Ishikawa (cell line): ENCODE measurements around the gene BAG1.

ENCODE experiments used
- CEBPB ChIP-seq: IDR thresholded peaks from 2 replicates; pipeline ENCODE4 v1.6.1; 2012
- CREB1 ChIP-seq: IDR thresholded peaks from 2 replicates; pipeline ENCODE4 v1.6.1; 2012; ENCODE audit warnings: low read depth
- EGR1 ChIP-seq: IDR thresholded peaks from 2 replicates; pipeline ENCODE4 v1.6.1; 2012
- EP300 ChIP-seq: IDR thresholded peaks from 2 replicates; pipeline ENCODE4 v1.6.1; 2012; ENCODE audit warnings: borderline replicate concordance
- FOXM1 ChIP-seq: IDR thresholded peaks from 2 replicates; pipeline ENCODE4 v1.6.1; 2012; ENCODE audit warnings: low read depth, borderline replicate concordance
- MAX ChIP-seq: IDR thresholded peaks from 2 replicates; pipeline ENCODE4 v1.6.1; 2012
- RAD21 ChIP-seq: IDR thresholded peaks from 2 replicates; pipeline ENCODE4 v1.6.1; 2012; ENCODE audit warnings: low read depth
- TAF1 ChIP-seq: IDR thresholded peaks from 2 replicates; pipeline ENCODE4 v1.6.1; 2012; ENCODE audit warnings: low read depth, mild to moderate bottlenecking
- YY1 ChIP-seq: IDR thresholded peaks from 2 replicates; pipeline ENCODE4 v1.6.1; 2012; ENCODE audit warnings: low read depth
- TF ChIP-seq, protein P1 (sequence below): IDR thresholded peaks from 2 replicates; pipeline ENCODE4 v1.6.1; 2012; ENCODE audit warnings: low read depth, mild to moderate bottlenecking
- TF ChIP-seq, protein P2 (sequence below): IDR thresholded peaks from 2 replicates; pipeline ENCODE4 v1.6.1; 2012

DNA sequence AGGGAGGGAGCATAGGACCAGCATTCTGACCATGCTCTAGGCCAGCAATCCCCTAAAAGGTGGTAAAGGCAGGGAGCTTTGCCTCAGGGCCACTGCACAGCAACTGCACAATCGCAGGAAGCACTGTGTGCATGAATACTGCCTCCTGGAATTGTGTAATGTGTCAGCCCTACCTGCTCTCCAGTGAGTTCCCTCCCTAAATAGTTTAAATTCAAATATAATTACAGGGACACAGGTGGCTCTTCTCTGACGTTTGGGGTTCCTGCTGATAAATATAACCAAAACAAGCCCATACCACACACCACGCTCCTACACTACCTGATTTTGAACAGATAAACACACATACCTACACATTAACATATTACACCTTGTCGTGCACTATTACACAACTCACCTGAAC is 9.0 kb downstream of the BAG1 start:
- TF ChIP-seq, protein P1, sequence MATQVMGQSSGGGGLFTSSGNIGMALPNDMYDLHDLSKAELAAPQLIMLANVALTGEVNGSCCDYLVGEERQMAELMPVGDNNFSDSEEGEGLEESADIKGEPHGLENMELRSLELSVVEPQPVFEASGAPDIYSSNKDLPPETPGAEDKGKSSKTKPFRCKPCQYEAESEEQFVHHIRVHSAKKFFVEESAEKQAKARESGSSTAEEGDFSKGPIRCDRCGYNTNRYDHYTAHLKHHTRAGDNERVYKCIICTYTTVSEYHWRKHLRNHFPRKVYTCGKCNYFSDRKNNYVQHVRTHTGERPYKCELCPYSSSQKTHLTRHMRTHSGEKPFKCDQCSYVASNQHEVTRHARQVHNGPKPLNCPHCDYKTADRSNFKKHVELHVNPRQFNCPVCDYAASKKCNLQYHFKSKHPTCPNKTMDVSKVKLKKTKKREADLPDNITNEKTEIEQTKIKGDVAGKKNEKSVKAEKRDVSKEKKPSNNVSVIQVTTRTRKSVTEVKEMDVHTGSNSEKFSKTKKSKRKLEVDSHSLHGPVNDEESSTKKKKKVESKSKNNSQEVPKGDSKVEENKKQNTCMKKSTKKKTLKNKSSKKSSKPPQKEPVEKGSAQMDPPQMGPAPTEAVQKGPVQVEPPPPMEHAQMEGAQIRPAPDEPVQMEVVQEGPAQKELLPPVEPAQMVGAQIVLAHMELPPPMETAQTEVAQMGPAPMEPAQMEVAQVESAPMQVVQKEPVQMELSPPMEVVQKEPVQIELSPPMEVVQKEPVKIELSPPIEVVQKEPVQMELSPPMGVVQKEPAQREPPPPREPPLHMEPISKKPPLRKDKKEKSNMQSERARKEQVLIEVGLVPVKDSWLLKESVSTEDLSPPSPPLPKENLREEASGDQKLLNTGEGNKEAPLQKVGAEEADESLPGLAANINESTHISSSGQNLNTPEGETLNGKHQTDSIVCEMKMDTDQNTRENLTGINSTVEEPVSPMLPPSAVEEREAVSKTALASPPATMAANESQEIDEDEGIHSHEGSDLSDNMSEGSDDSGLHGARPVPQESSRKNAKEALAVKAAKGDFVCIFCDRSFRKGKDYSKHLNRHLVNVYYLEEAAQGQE, result no peak
- TF ChIP-seq EGR1 (no peak), CREB1 (no peak), CEBPB (no peak), EP300 (no peak), TAF1 (no peak), YY1 (no peak), RAD21 (no peak), FOXM1 (no peak), MAX (no peak)
- TF ChIP-seq, protein P2, sequence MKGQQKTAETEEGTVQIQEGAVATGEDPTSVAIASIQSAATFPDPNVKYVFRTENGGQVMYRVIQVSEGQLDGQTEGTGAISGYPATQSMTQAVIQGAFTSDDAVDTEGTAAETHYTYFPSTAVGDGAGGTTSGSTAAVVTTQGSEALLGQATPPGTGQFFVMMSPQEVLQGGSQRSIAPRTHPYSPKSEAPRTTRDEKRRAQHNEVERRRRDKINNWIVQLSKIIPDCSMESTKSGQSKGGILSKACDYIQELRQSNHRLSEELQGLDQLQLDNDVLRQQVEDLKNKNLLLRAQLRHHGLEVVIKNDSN, result no peak
